Activated naive CD4-positive, alpha-beta T cell treated with anti-CD3 and anti-CD28 coated beads for 36 hours (primary cell): ENCODE data around the gene IFFO2. TPM values are rescaled to one million over a fixed set of nuclear protein-coding genes. Genes with fewer than 3 reads are reported as not detected.
"Not testable (repeated sequence)": the region's sequence is repeated elsewhere in the genome, so short reads cannot be mapped to it uniquely, and the experiment has no call there.

Experiments
- CTCF ChIA-PET: fragments of 350-600 bp; sonication (Branson Sonifier 250); formaldehyde crosslinking; loops from one replicate; lab custom pipeline; 2021; ENCODE audit warnings: antibody characterized with exemption; lab: Charles Lee
- DNase-seq: peaks from one replicate; pipeline ENCODE4 v3.0.0-alpha.2; 2020
- H3K27ac Mint-ChIP-seq: one replicate; pipeline ENCODE4 v1.8.0; 2021; ENCODE audit warnings: mild to moderate bottlenecking, mixed read lengths
- H3K27me3 Mint-ChIP-seq: one replicate; pipeline ENCODE4 v1.8.0; 2021; ENCODE audit warnings: low read depth, mixed read lengths
- H3K36me3 Mint-ChIP-seq: one replicate; pipeline ENCODE4 v1.8.0; 2021; ENCODE audit warnings: low read depth, mixed read lengths
- H3K4me1 Mint-ChIP-seq: one replicate; pipeline ENCODE4 v1.8.0; 2021; ENCODE audit warnings: low read depth, mixed read lengths
- H3K4me3 Mint-ChIP-seq: one replicate; pipeline ENCODE4 v1.8.0; 2021; ENCODE audit warnings: mild to moderate bottlenecking, moderate library complexity, mixed read lengths
- H3K9me3 Mint-ChIP-seq: one replicate; pipeline ENCODE4 v1.8.0; 2021; ENCODE audit warnings: mixed read lengths
- intact Hi-C: fragments of 100-400 bp; cut with micrococcal nuclease; formaldehyde crosslinking; loops from one replicate; pipeline ENCODE4 v1.15.1; 2023
- total RNA-seq, 2 experiments: library from RNA; stranded (reverse); gene quantifications; one replicate each; pipeline ENCODE4 v1.2.3, GENCODE V29; 2021

The IFFO2 gene
- total RNA-seq, 2 experiments from 2014 or later: 24.9 to 27.0 TPM

DNA sequence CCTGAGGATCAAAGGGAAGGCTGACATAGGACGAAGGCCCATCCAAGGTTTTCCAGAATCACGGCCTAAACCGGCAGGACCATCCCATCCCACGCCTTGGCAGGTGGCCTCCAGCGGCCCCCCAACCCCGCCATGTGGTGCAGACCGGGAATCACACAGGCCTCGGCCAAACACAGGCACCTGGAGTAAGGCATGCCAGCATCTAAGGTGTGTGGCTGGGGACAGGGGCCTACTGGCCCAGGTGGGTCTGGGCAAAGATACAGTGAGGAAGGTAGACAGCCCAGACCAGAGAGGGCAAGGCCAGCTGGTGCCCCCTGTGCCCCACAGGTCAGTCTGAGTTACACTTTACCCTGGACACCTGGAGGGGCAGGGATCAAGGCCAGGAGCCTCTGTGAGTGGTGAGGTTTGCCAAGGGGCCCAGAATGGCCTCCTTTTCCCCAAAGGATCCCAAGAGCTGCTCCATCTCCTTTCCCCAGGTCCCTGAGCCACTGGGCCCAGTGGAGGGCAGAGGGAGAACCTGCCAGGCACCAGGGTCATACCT, 84.3 kb downstream of the IFFO2 start:
- Mint-ChIP-seq H3K9me3 (no peaks in the 10 kb centered on the region), H3K36me3 (no peaks in the 10 kb centered on the region), H3K4me3 (no peak overlapping the region), H3K27me3 (no peaks in the 10 kb centered on the region), H3K4me1 (no peaks in the 10 kb centered on the region), H3K27ac (no peak overlapping the region)
- no peak for DNase-seq
- CTCF ChIA-PET: interaction anchor here (0.7 kb wide), 1 partner anchor 94 kb away, joined by 3 read pairs; no protein-coding TSS in a partner anchor
- intact Hi-C loops: no loop called here

DNA sequence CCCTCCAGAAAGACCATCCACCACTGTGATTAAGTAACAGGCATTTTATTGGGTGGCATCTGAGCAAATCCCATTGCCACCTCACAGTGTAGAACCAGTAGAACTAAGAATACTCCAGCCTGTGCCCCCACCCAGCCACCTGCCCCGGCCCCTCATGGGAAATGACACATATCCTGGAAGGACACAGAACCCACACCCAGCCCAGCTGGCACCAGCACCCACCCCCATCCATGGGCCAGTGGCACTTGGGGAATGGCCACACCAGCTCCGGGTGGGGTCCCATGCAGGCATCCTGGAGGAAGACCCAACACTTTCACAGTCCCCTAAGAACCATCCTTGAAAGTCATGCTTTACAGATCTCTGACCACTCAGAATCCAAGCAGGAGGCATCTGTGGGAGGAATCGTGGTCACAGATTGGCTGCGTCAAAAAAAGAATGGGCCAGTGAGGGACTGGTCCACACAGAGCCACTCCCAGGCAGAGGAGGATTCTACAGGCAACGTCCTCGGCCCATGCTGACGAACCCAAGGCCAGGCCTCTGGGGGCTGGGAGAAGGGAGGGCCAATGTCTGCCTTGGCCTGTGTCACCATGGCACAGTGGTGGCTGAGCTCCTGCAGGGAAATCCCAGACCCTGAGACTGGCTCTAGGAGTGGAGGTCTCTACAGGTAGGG, 84.9 kb downstream of the IFFO2 start:
- Mint-ChIP-seq H3K27ac (no peak overlapping the region), H3K4me3 (no peak overlapping the region), H3K9me3 (no peaks in the 10 kb centered on the region), H3K4me1 (no peaks in the 10 kb centered on the region), H3K27me3 (no peaks in the 10 kb centered on the region), H3K36me3 (no peaks in the 10 kb centered on the region)
- CTCF ChIA-PET: interaction anchor here (0.7 kb wide), 1 partner anchor 94 kb away, joined by 3 read pairs; no protein-coding TSS in a partner anchor
- intact Hi-C loops: no loop called here
- no peak for DNase-seq

DNA sequence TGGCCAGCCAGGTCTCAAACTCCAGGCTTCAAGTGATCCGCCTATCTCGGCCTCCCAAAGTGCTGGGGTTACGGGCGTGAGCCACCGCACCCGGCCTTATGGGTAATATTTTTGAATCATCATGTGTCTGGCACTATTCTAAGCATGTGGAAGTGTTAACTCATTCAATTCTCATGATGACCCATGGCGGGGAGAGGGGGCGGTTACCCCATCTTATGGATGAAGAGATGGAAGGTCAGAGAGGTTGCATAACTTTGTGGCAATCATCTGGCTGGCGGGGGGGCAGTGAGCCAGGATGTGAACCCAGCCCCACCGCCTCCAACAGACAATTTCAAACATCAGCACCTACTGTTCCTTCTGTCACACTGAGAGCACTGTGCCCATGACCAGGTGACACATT, 85.5 kb downstream of the IFFO2 start:
- Mint-ChIP-seq H3K4me1 (no peaks in the 10 kb centered on the region), H3K36me3 (no peaks in the 10 kb centered on the region), H3K9me3 (no peaks in the 10 kb centered on the region), H3K27me3 (no peaks in the 10 kb centered on the region), H3K27ac (no peak overlapping the region), H3K4me3 (no peak overlapping the region)
- CTCF ChIA-PET: interaction anchor here (0.7 to 1.0 kb wide), 2 partner anchors 228 to 274 kb away, joined by 3 to 10 read pairs; no protein-coding TSS in a partner anchor
- no peak for DNase-seq
- intact Hi-C loops: no loop called here

DNA sequence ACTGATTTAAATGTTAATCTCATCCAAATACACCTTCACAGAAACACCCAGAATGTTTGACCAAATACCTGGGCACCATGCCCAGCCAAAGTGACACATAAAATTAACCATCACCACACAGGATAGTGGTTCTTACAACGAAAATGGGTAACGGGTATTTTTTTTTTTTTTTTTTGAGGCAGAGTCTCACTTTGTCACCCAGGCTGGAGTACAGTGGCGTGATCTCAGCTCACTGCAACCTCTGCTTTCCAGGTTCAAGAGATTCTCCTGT, 85.9 kb downstream of the IFFO2 start:
- H3K27me3 Mint-ChIP-seq, H3K27ac Mint-ChIP-seq, H3K4me3 Mint-ChIP-seq, H3K9me3 Mint-ChIP-seq, DNase-seq, intact Hi-C loops, H3K4me1 Mint-ChIP-seq, H3K36me3 Mint-ChIP-seq: not testable (repeated sequence)
- CTCF ChIA-PET: interaction anchor here (0.7 to 1.0 kb wide), 2 partner anchors 228 to 274 kb away, joined by 3 to 10 read pairs; no protein-coding TSS in a partner anchor

DNA sequence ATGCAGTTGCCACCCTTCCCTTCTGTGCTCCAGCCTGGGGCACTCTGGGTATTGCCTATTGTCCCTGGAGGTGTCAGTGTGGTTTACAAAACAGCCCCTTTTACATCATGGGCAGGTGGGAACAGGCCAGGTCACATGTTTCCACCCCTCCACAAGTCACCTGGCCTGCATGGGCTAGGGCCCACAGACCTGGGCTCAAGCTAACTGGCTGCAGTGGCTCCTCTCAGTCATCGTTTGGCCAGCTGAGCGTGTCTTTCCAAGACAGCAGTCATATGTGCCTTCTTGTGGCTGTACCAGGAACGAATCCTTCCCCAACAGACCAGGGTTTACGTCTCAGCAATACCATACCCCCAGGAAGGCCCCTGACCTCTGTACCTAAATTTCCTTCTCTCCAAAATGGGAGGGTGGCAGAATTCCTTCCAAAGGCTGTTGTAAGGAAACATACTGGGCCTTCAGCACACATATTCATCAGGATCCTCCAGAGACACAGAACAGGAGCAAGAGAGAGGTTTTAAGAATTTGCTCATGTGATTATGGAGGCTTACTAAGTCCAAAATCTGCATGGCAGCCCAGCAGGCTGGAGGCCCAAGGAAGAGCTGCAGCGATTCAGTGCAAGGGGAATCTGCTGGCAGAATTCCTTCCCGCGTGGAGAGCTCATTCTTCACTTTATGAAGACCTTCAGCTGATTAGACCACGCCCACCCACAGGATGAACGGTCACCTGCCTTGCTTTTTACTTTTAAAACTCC, 86.5 kb downstream of the IFFO2 start:
- no peaks in the 10 kb centered on the region for H3K27me3 Mint-ChIP-seq
- no peaks in the 10 kb centered on the region for H3K4me1 Mint-ChIP-seq
- no peak for DNase-seq
- no peak overlapping the region for H3K27ac Mint-ChIP-seq
- H3K9me3 Mint-ChIP-seq: no peaks in the 10 kb centered on the region
- intact Hi-C loops: no loop called here
- CTCF ChIA-PET: interaction anchor here (0.7 to 1.0 kb wide), 2 partner anchors 227 to 273 kb away, joined by 3 to 10 read pairs; no protein-coding TSS in a partner anchor
- H3K4me3 Mint-ChIP-seq: no peak overlapping the region
- no peaks in the 10 kb centered on the region for H3K36me3 Mint-ChIP-seq

DNA sequence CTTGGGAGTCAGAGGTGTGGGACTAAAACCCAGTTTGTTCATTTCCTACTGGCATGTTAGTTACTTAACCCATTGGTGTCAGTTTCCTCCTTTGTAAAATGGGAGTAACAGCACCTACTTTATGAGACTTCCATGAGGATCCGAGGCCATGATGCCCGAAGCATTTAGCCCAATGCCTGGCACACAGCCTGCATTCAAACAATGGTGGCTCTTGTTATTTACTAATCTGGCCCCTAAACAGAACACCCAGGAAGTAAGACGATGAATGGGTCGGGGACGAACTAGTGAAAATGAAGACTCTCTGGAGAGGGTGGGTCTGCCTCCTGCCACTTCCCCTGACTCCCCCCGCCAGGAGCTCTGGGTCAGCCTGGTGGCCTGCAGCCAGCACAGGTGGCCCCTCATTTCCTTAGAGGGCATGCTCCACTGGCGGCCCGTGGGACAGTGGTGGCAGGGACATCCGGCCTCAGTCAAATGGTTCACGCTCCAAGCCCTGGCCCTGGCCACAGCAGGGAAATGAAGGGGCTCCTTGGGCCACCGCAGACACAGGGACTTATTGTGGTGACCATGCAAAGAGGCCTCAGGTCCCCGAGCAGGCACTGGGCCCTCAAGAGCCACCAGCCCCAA, 87.6 kb downstream of the IFFO2 start:
- Mint-ChIP-seq H3K36me3 (no peaks in the 10 kb centered on the region), H3K4me1 (no peaks in the 10 kb centered on the region), H3K4me3 (no peak overlapping the region), H3K27ac (no peak overlapping the region), H3K9me3 (no peaks in the 10 kb centered on the region), H3K27me3 (no peaks in the 10 kb centered on the region)
- intact Hi-C loops: no loop called here
- no peak for DNase-seq
- CTCF ChIA-PET: no interaction called here

DNA sequence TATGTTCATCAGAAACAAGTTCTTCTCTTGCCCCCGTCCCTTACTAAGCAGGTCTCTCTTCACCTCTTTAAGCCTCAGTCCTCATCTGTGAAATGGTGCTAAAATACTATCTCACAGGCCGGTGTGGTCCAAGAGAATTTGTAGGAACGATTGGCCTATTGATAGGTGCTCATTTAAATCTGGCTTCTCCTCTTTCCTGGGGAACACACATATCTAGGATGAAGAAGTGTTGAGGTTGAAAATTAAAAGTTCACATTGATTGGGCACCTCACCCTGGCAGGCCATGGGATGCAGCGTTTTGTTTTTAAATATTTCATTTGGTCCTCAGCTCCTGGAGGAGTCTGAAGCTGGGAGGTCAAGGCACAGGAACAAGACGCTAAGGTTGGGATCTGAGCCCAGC, 88.1 kb downstream of the IFFO2 start:
- no peak for DNase-seq
- H3K4me3 Mint-ChIP-seq: no peak overlapping the region
- no peaks in the 10 kb centered on the region for H3K27me3 Mint-ChIP-seq
- no peak overlapping the region for H3K27ac Mint-ChIP-seq
- intact Hi-C loops: no loop called here
- CTCF ChIA-PET: no interaction called here
- no peaks in the 10 kb centered on the region for H3K4me1 Mint-ChIP-seq
- no peaks in the 10 kb centered on the region for H3K36me3 Mint-ChIP-seq
- H3K9me3 Mint-ChIP-seq: no peaks in the 10 kb centered on the region

DNA sequence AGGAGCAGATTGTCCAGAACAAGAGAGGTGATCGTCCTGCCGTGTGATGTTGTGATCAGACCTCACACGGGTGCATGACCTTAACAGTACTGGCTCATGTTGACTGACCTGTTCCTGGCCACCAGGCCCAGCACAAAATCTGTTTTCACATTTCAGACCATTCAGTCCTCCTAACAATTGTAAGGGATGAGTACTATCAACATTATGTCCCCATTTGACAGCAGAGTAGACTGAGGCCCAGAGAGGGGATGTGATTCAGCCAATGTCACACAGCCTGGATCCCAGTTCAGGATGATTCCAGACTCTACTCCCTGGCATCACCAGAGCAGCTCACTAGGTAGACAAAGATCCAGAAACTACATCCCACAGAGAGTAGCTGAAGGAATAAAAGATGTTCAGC, 89.6 kb downstream of the IFFO2 start:
- CTCF ChIA-PET: interaction anchor here (1.2 kb wide), 1 partner anchor 8 kb away, joined by 3 read pairs; no protein-coding TSS in a partner anchor
- Mint-ChIP-seq H3K4me3 (no peak overlapping the region), H3K9me3 (no peaks in the 10 kb centered on the region)

DNA sequence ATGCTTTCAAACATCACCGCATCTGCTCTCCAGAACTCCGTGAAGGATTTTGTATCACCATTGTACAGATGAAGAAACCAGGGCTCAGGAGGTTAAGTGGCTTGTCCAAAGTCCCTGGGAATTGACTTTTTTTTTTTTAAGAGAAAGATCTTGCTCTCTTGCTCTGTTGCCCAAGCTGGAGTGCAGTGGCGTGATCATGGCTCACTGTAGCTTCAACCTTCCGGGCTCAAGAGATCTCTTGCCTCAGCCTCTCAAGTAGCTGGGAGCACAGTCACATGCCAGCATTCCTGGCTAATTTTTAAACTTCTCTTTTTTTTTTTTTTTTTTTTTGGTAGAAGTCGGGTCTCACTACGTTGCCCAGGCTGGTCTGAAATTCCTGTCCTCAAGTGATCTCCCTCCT, 90.2 kb downstream of the IFFO2 start:
- Mint-ChIP-seq H3K4me1 (no peaks in the 10 kb centered on the region), H3K4me3 (no peak overlapping the region), H3K9me3 (no peaks in the 10 kb centered on the region), H3K36me3 (no peaks in the 10 kb centered on the region), H3K27me3 (no peaks in the 10 kb centered on the region), H3K27ac (no peak overlapping the region)
- no peak for DNase-seq
- intact Hi-C loops: no loop called here
- CTCF ChIA-PET: interaction anchor here (1.2 kb wide), 1 partner anchor 9 kb away, joined by 3 read pairs; no protein-coding TSS in a partner anchor

More for the DNA sequence above, 89.6 kb downstream of the IFFO2 start:
- intact Hi-C loops: no loop called here
- H3K36me3 Mint-ChIP-seq: no peaks in the 10 kb centered on the region
- no peak overlapping the region for H3K27ac Mint-ChIP-seq
- no peak for DNase-seq
- H3K27me3 Mint-ChIP-seq: no peaks in the 10 kb centered on the region
- no peaks in the 10 kb centered on the region for H3K4me1 Mint-ChIP-seq

DNA sequence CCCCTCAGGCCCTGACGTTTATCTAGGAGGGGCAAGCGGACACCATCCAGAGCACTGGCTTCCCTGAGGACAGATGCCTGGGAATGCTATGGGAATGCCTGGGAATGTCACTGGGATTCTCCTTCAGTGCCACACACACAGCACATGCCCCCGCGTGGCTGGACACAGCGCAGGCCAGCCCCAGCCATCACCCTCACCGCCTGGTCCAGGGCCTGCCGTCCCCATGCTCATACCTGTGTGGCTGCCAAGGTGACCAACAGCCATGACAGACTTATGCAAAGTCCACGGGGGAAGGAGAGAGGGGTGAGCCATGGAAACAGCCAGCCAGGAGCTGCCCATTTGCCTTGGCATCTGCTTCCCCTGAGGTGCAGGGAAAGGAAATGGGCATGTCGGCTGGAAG, 91.3 kb downstream of the IFFO2 start:
- no peak overlapping the region for H3K4me3 Mint-ChIP-seq
- H3K4me1 Mint-ChIP-seq: no peaks in the 10 kb centered on the region
- H3K9me3 Mint-ChIP-seq: no peaks in the 10 kb centered on the region
- intact Hi-C loops: no loop called here
- H3K27ac Mint-ChIP-seq: no peak overlapping the region
- no peaks in the 10 kb centered on the region for H3K27me3 Mint-ChIP-seq
- no peak for DNase-seq
- H3K36me3 Mint-ChIP-seq: no peaks in the 10 kb centered on the region
- CTCF ChIA-PET: no interaction called here

DNA sequence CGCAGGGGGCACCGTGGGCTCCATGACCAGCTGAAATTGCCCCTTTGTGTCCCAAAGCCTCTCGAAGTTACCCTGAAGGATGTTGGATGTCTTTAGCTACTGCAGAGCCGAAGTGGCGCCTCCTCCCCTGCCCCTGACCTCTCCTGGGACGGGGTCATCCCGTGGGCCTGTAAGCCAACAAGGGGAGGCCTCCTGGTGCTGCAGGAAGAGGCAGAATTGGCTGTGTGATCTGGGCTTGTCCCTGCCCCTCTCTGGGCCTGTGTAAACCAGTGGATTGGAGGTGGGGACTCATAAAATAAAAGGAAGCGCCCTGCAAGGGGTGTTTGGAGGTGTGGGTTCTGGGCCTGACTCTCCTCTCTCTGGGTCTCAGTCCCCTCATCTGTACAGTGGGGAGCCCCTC, 94.9 kb downstream of the IFFO2 start:
- Mint-ChIP-seq H3K4me3 (no peak overlapping the region), H3K36me3 (no peaks in the 10 kb centered on the region), H3K4me1 (no peaks in the 10 kb centered on the region), H3K9me3 (no peaks in the 10 kb centered on the region), H3K27ac (no peak overlapping the region), H3K27me3 (no peaks in the 10 kb centered on the region)
- DNase-seq: no peak
- CTCF ChIA-PET: interaction anchor here (1.7 kb wide), 1 partner anchor 13 kb away, joined by 4 read pairs; no protein-coding TSS in a partner anchor
- intact Hi-C loops: no loop called here

DNA sequence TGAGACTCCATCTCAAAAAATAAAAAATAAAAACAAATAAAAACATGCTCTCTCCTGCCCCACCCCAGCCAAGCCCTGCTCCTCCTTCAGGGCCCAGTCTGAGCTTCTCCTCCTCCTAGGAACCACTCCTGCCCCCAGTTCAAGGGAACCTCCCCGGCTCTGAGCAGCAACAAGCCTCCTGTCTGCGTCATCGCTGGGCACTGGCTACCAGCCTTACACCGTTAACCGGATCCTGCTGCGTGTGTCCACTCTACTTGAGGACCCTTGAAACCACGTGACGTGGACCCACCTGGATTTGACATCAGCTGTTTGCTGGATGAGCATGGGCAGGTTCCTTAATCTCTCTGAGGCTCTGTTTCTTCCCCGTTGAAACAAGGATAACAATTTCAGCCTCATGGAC, 95.4 kb downstream of the IFFO2 start:
- no peaks in the 10 kb centered on the region for H3K4me1 Mint-ChIP-seq
- H3K4me3 Mint-ChIP-seq: no peak overlapping the region
- intact Hi-C loops: no loop called here
- DNase-seq: no peak
- no peaks in the 10 kb centered on the region for H3K36me3 Mint-ChIP-seq
- H3K27ac Mint-ChIP-seq: no peak overlapping the region
- CTCF ChIA-PET: interaction anchor here (1.7 kb wide), 1 partner anchor 14 kb away, joined by 4 read pairs; no protein-coding TSS in a partner anchor
- peaks cover 3% of the 10 kb centered on the region for H3K27me3 Mint-ChIP-seq
- H3K9me3 Mint-ChIP-seq: no peaks in the 10 kb centered on the region
